SK-N-SH treated with all-trans-retinoic acid at 6 μM for 48 hours (cell line): ENCODE measurements around the gene RRAGD.

Experiments
- ARNTL ChIP-seq: fragments of 450-650 bp; formaldehyde crosslinking; IDR thresholded peaks from 2 replicates; pipeline ENCODE4 v1.5.0; 2020; ENCODE audit warnings: low read depth, mild to moderate bottlenecking, moderate library complexity, borderline replicate concordance
- CSDC2 ChIP-seq: fragments of 250-450 bp; sonication (Bioruptor Pico); IDR thresholded peaks from 2 replicates; pipeline ENCODE4 v1.5.0; 2020; ENCODE audit warnings: mild to moderate bottlenecking, moderate library complexity
- GLIS3 ChIP-seq: fragments of 250-450 bp; sonication (Bioruptor Pico); IDR thresholded peaks from 2 replicates; pipeline ENCODE4 v1.5.0; 2020; ENCODE audit warnings: mild to moderate bottlenecking, moderate library complexity
- RARB ChIP-seq: fragments of 250-450 bp; sonication (Bioruptor Pico); IDR thresholded peaks from 2 replicates; pipeline ENCODE4 v1.8.0; 2021; ENCODE audit warnings: mild to moderate bottlenecking, moderate library complexity
- SNAI2 ChIP-seq: fragments of 250-450 bp; sonication (Bioruptor Pico); IDR thresholded peaks from 2 replicates; pipeline ENCODE4 v1.5.0; 2020; ENCODE audit warnings: mild to moderate bottlenecking, moderate library complexity
- ZFP3 ChIP-seq: fragments of 250-450 bp; sonication (Bioruptor Pico); IDR thresholded peaks from 2 replicates; pipeline ENCODE4 v1.5.0; 2020; ENCODE audit warnings: mild to moderate bottlenecking, moderate library complexity
- ZFP30 ChIP-seq: fragments of 450-650 bp; formaldehyde crosslinking; IDR thresholded peaks from 2 replicates; pipeline ENCODE4 v1.5.0; 2022; ENCODE audit warnings: mild to moderate bottlenecking, moderate library complexity
- ZNF8 ChIP-seq: fragments of 450-650 bp; formaldehyde crosslinking; IDR thresholded peaks from 2 replicates; pipeline ENCODE4 v1.5.0; 2020; ENCODE audit warnings: mild to moderate bottlenecking, moderate library complexity
- TF ChIP-seq, protein P1 (sequence below): fragments of 250-450 bp; sonication (Bioruptor Pico); IDR thresholded peaks from 2 replicates; pipeline ENCODE4 v1.8.0; 2020; ENCODE audit warnings: mild to moderate bottlenecking, moderate library complexity, borderline replicate concordance
- TF ChIP-seq, protein P2 (sequence below): fragments of 250-450 bp; sonication (Bioruptor Pico); IDR thresholded peaks from 2 replicates; pipeline ENCODE4 v1.5.0; 2020; ENCODE audit warnings: mild to moderate bottlenecking, moderate library complexity

DNA sequence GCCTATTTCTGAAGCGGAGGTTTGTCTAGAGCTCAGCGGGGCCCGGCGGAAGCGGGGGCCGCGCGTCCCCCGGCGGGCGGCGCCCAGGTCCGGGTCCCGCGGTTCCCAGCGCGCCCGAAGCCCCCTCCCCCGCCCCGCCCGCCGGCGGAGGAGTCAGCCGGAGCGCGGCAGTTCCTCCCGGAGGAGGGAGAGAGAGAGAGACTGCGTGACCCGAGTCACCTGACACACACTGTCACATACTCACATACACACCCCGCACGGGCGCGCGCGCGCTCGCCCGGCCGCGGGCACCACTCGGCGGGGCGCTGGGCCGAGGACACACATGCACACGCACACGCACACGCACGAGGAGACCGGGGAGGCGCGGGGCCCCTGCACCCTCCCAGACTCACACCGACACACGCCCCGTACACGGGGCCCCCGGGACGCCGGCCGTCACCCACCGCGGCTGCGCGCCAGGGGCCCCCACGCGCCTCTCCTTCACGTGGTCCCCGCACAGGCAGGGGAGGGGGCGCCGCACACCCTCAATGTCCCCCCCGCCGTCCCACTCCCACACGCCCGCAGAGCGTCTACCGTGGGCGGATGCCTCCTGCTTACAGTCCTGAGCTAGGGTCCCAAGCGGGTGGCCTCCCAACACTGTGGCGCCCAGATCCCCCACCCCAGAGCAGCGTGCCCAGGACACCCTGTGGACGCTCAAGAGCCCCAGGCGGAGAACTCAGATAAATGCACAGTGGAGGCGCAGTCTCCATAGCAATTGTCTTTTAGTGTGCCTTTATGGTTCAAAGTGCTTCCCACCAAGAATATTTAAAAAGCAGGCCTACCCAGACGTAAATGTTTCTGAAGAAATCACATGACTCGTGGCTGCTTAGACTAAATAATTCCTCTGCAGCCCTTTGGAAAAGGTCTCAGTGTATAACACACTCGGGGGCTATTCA is at the start of gene RRAGD:
- TF ChIP-seq RARB, result no peak
- TF ChIP-seq ARNTL, result no peak
- TF ChIP-seq ZFP3 (CRISPR knock-in tag), result no peak
- TF ChIP-seq GLIS3 (CRISPR knock-in tag), result no peak
- TF ChIP-seq, protein P1, sequence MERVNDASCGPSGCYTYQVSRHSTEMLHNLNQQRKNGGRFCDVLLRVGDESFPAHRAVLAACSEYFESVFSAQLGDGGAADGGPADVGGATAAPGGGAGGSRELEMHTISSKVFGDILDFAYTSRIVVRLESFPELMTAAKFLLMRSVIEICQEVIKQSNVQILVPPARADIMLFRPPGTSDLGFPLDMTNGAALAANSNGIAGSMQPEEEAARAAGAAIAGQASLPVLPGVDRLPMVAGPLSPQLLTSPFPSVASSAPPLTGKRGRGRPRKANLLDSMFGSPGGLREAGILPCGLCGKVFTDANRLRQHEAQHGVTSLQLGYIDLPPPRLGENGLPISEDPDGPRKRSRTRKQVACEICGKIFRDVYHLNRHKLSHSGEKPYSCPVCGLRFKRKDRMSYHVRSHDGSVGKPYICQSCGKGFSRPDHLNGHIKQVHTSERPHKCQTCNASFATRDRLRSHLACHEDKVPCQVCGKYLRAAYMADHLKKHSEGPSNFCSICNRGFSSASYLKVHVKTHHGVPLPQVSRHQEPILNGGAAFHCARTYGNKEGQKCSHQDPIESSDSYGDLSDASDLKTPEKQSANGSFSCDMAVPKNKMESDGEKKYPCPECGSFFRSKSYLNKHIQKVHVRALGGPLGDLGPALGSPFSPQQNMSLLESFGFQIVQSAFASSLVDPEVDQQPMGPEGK (CRISPR knock-in tag), result no peak
- TF ChIP-seq ZNF8 (CRISPR knock-in tag), result no peak
- no peak for TF ChIP-seq CSDC2 (CRISPR knock-in tag)
- no peak for TF ChIP-seq ZFP30 (CRISPR knock-in tag)
- TF ChIP-seq SNAI2 (CRISPR knock-in tag), result no peak
- TF ChIP-seq, protein P2, sequence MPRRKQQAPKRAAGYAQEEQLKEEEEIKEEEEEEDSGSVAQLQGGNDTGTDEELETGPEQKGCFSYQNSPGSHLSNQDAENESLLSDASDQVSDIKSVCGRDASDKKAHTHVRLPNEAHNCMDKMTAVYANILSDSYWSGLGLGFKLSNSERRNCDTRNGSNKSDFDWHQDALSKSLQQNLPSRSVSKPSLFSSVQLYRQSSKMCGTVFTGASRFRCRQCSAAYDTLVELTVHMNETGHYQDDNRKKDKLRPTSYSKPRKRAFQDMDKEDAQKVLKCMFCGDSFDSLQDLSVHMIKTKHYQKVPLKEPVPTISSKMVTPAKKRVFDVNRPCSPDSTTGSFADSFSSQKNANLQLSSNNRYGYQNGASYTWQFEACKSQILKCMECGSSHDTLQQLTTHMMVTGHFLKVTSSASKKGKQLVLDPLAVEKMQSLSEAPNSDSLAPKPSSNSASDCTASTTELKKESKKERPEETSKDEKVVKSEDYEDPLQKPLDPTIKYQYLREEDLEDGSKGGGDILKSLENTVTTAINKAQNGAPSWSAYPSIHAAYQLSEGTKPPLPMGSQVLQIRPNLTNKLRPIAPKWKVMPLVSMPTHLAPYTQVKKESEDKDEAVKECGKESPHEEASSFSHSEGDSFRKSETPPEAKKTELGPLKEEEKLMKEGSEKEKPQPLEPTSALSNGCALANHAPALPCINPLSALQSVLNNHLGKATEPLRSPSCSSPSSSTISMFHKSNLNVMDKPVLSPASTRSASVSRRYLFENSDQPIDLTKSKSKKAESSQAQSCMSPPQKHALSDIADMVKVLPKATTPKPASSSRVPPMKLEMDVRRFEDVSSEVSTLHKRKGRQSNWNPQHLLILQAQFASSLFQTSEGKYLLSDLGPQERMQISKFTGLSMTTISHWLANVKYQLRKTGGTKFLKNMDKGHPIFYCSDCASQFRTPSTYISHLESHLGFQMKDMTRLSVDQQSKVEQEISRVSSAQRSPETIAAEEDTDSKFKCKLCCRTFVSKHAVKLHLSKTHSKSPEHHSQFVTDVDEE (CRISPR knock-in tag), result no peak
